Vagina (tissue), 2 donors: ENCODE measurements around the gene AXL.

Source experiments
- POLR2A ChIP-seq, 2 donors: fragments of 450-650 bp; IDR thresholded peaks; one replicate each; pipeline ENCODE4 v1.6.1; 2017; ENCODE audit warnings: antibody characterized with exemption in 2 of 2, mild to moderate bottlenecking in 2 of 2, moderate library complexity in 2 of 2
- TF ChIP-seq, protein P1 (sequence below), 3 experiments: fragments of 450-650 bp in 2 of 3; fragments of 200-600 bp in 1 of 3; sonication (generic) in 1 of 3; IDR thresholded peaks; one replicate each; pipeline ENCODE4 v1.5.1; 2017 to 2019; ENCODE audit warnings: antibody characterized with exemption in 3 of 3, mild to moderate bottlenecking in 2 of 3, moderate library complexity in 2 of 3

DNA sequence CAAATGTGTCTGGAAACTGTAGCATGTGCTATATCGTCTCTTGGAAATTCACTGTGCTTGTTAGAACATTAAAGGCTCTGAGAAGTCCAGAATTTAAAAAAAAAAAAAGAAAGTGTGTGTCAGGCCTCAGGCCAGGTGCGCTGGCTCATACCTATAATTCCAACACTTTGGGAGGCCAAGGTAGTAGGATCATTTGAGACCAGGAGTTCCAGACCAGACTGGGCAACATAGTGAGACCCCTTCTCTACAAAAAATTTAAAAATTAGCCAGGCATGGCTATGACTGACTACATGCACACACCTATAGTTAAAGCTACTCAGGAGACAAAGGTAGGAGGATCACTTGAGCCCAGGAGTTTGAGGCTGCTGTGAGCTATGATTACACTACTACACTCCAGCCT is 50.0 kb downstream of the AXL start:
- TF ChIP-seq, protein P1, sequence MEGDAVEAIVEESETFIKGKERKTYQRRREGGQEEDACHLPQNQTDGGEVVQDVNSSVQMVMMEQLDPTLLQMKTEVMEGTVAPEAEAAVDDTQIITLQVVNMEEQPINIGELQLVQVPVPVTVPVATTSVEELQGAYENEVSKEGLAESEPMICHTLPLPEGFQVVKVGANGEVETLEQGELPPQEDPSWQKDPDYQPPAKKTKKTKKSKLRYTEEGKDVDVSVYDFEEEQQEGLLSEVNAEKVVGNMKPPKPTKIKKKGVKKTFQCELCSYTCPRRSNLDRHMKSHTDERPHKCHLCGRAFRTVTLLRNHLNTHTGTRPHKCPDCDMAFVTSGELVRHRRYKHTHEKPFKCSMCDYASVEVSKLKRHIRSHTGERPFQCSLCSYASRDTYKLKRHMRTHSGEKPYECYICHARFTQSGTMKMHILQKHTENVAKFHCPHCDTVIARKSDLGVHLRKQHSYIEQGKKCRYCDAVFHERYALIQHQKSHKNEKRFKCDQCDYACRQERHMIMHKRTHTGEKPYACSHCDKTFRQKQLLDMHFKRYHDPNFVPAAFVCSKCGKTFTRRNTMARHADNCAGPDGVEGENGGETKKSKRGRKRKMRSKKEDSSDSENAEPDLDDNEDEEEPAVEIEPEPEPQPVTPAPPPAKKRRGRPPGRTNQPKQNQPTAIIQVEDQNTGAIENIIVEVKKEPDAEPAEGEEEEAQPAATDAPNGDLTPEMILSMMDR (IDR thresholded peaks at IDR 0.05): no peak
- TF ChIP-seq POLR2A (IDR thresholded peaks at IDR 0.05): no peak
